Keratinocyte (primary cell): ENCODE results near the gene TRABD2B. TPM values are rescaled to one million over a fixed set of nuclear protein-coding genes. Genes with fewer than 3 reads are reported as not detected.

ENCODE experiments used
- DNase-seq: peaks from one replicate; pipeline ENCODE4 v3.0.0-alpha.2; 2011; ENCODE audit warnings: low read depth, missing footprints, low spot score
- FAIRE-seq: peaks from 2 replicates; lab custom pipeline; 2011; peaks lifted over from hg19 to GRCh38; lab: Jason Lieb, UNC
- H2AFZ ChIP-seq: 2 replicates; pipeline ENCODE4 v1.6.0; 2012; ENCODE audit warnings: low read length, control low read depth, inconsistent platforms; ENCODE audit not compliant: control insufficient read depth
- H3K27ac ChIP-seq: 2 replicates; pipeline ENCODE4 v1.5.1; 2011; ENCODE audit warnings: low read length; ENCODE audit not compliant: control insufficient read depth, insufficient read depth
- H3K27me3 ChIP-seq: 3 replicates; pipeline ENCODE4 v1.6.0; 2011; ENCODE audit warnings: low read length; ENCODE audit not compliant: control insufficient read depth, insufficient read depth; ENCODE audit errors: extremely low read depth
- H3K36me3 ChIP-seq, 2 experiments: 2 replicates in 1 of 2; 3 replicates in 1 of 2; pipeline ENCODE4 v1.5.1; 2011; ENCODE audit warnings: low read length in 2 of 2, mild to moderate bottlenecking in 1 of 2; ENCODE audit not compliant: control insufficient read depth in 2 of 2, insufficient read depth in 2 of 2; ENCODE audit errors: extremely low read depth in 1 of 2
- H3K4me1 ChIP-seq: 3 replicates; pipeline ENCODE4 v1.5.1; 2011; ENCODE audit warnings: low read length; ENCODE audit not compliant: control insufficient read depth, insufficient read depth; ENCODE audit errors: extremely low read depth
- H3K4me2 ChIP-seq: 3 replicates; pipeline ENCODE4 v1.6.0; 2011; ENCODE audit warnings: low read depth, low read length; ENCODE audit not compliant: control insufficient read depth, insufficient read depth; ENCODE audit errors: extremely low read depth
- H3K4me3 ChIP-seq, 3 experiments: fragments of 200-600 bp in 1 of 3; sonication (generic) in 1 of 3; 2 replicates in 2 of 3; 3 replicates in 1 of 3; pipeline ENCODE4 v1.5.1; 2011 to 2016; ENCODE audit warnings: low read length in 3 of 3, mild to moderate bottlenecking in 3 of 3, control low read depth in 2 of 3, inconsistent platforms in 1 of 3, low read depth in 1 of 3, mixed read lengths in 1 of 3, mixed run types in 1 of 3, moderate library complexity in 1 of 3; ENCODE audit not compliant: control insufficient read depth in 2 of 3, insufficient read depth in 2 of 3; ENCODE audit errors: extremely low read depth in 1 of 3
- H3K79me2 ChIP-seq: 2 replicates; pipeline ENCODE4 v1.6.0; 2012; ENCODE audit warnings: low read length; ENCODE audit not compliant: control insufficient read depth, insufficient read depth
- H3K9ac ChIP-seq: 3 replicates; pipeline ENCODE4 v1.6.0; 2011; ENCODE audit warnings: low read length; ENCODE audit not compliant: control insufficient read depth, insufficient read depth; ENCODE audit errors: extremely low read depth
- H3K9me1 ChIP-seq: 3 replicates; pipeline ENCODE4 v1.6.0; 2011; ENCODE audit warnings: low read length; ENCODE audit not compliant: control insufficient read depth, insufficient read depth; ENCODE audit errors: extremely low read depth
- H3K9me3 ChIP-seq: 2 replicates; pipeline ENCODE4 v1.5.1; 2012; ENCODE audit warnings: low read depth, low read length; ENCODE audit not compliant: control insufficient read depth
- H4K20me1 ChIP-seq: 3 replicates; pipeline ENCODE4 v1.6.0; 2011; ENCODE audit warnings: low read length; ENCODE audit not compliant: control insufficient read depth, insufficient read depth; ENCODE audit errors: extremely low read depth
- CTCF ChIP-seq, 3 experiments: IDR thresholded peaks in 1 of 3; conservative IDR thresholded peaks in 1 of 3; optimal IDR thresholded peaks in 1 of 3; 2 replicates in 2 of 3; 3 replicates in 1 of 3; pipeline versions ENCODE3 to v1.5.1; 2011; ENCODE audit warnings: low read length in 3 of 3, mild to moderate bottlenecking in 3 of 3, moderate library complexity in 2 of 3, control low read depth in 1 of 3, inconsistent platforms in 1 of 3; ENCODE audit not compliant: insufficient read depth in 2 of 3; ENCODE audit errors: extremely low read depth in 1 of 3
- EZH2 ChIP-seq: IDR thresholded peaks from one replicate; pipeline ENCODE4 v1.6.1; 2012; ENCODE audit warnings: inconsistent platforms, mild to moderate bottlenecking, low read length, moderate library complexity
- dilution Hi-C: fragments of 300-500 bp; cut with MboI; formaldehyde crosslinking; loops from one replicate; pipeline ENCODE4 v1.7.0; 2020; ENCODE audit warnings: low sequenced_read_pairs; ENCODE audit not compliant: extremely low pct_ligation_motif_present
- polyA plus RNA-seq, 5 experiments: library from polyadenylated mRNA; depleted of rRNA in 3 of 5; stranded (reverse) in 3 of 5; stranded (forward) in 1 of 5; unstranded in 1 of 5; fragments of >200 nt; gene quantifications; 1 replicate in 1 of 5; 2 replicates in 3 of 5; 3 replicates in 1 of 5; pipeline versions ENCODE4 v1.2.1 to v1.2.3, GENCODE V29; 2011 to 2012; ENCODE audit warnings: missing spikeins in 2 of 5, low read depth in 1 of 5, low replicate concordance in 1 of 5

The TRABD2B gene
- polyA plus RNA-seq, 1 donor (not counting 4 experiments of a cell fraction or from before 2014, with no cell fraction given): 0.13 TPM

DNA sequence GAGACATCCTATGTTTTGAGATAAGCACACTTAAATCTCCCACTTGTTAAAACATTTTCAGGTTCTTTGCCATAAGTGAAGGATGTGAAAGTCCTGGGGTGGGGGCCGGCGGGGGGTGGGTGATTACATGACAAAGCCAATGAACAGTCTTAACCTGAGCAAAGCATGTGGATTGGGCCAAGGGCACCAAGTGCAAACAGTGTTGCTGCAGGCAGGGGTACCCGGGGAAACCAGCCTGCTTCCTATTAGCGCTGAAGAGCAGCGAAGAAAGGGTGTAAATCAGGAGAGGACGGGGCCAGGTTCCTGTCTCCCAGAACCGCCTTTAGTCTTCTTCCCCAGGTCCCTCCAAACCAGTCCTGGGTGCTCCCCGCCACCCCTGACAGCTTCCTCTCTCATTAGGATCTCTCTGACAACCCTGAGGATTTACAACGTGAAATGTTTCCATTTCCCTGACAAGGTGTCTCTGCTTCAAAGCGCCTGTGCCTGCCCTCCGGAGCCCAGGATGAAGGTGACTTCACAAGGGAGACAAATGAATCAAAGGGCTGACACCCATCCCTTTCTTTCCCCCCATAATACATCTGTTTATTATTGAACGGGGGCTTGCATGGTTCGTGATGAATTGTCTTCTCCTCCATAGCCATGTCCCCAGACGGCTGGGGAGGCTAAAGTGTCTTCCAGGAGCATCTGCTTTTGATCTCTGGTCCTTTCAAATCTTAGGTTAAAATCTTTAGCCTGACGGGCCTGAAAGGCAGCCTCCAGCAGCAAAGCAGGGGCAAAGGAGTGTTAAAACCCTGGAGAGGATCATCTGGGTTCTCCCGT is 109.5 kb downstream of the TRABD2B start:
- H3K27me3 ChIP-seq: peaks cover 2% of the 10 kb centered on the region
- no peak for FAIRE-seq

GRCh38 chr1:47887060-47887459 is 110.1 kb downstream of the TRABD2B start:
- Histone ChIP-seq H2AFZ (no peak overlapping the region), H3K4me3 (no peak overlapping the region), H3K9me1 (no peaks in the 10 kb centered on the region), H3K79me2 (no peaks in the 10 kb centered on the region), H3K36me3 (no peaks in the 10 kb centered on the region), H3K27ac (no peak overlapping the region), H3K9me3 (no peaks in the 10 kb centered on the region), H3K27me3 (peaks cover 2% of the 10 kb centered on the region), H4K20me1 (no peaks in the 10 kb centered on the region), H3K4me2 (no peak overlapping the region), H3K4me1 (peaks cover 3% of the 10 kb centered on the region), H3K9ac (no peak overlapping the region)
- FAIRE-seq (no peak), DNase-seq (no peak)
- no peak for TF ChIP-seq EZH2
- dilution Hi-C loops: no loop called here

More for the DNA sequence above, 109.5 kb downstream of the TRABD2B start:
- no peak overlapping the region for H3K4me3 ChIP-seq
- H3K27ac ChIP-seq: no peak overlapping the region
- H3K36me3 ChIP-seq: no peaks in the 10 kb centered on the region
- TF ChIP-seq CTCF (optimal IDR thresholded peaks at IDR 0.05 in 1 of 3, IDR thresholded peaks at IDR 0.05 in 1 of 3, conservative IDR thresholded peaks at IDR 0.05 in 1 of 3; ENCODE audit: extremely low read depth in 1 of 3, insufficient read depth in 2 of 3, low read length in 3 of 3) (no peak), EZH2 (no peak)
- H3K9me1 ChIP-seq: no peaks in the 10 kb centered on the region
- dilution Hi-C loops: no loop called here
- no peak for DNase-seq
- no peak overlapping the region for H2AFZ ChIP-seq
- H3K9me3 ChIP-seq: no peaks in the 10 kb centered on the region
- no peak overlapping the region for H3K4me2 ChIP-seq
- H3K9ac ChIP-seq: no peak overlapping the region
- H4K20me1 ChIP-seq: no peaks in the 10 kb centered on the region
- no peaks in the 10 kb centered on the region for H3K4me1 ChIP-seq
- no peaks in the 10 kb centered on the region for H3K79me2 ChIP-seq
